CD14-positive monocyte (primary cell): ENCODE data around the gene MLXIP. TPM values are rescaled to one million over a fixed set of nuclear protein-coding genes. Genes with fewer than 3 reads are reported as not detected.
A peak's percentile ranks its signal among the peaks of the same experiment; 100 is the strongest.

Experiments used
- DNase-seq, 3 donors: peaks; one replicate each; pipeline ENCODE4 v3.0.0-alpha.2; 2011 to 2022
- H2AFZ ChIP-seq: 2 replicates; pipeline ENCODE4 v1.6.0; 2012; ENCODE audit warnings: mild to moderate bottlenecking, low read depth, low read length, inconsistent platforms; ENCODE audit not compliant: insufficient read depth, poor library complexity, severe bottlenecking
- H3K27ac ChIP-seq, 2 donors: 1 replicate in 1 of 2; 2 replicates in 1 of 2; pipeline ENCODE4 v1.5.1; 2012 to 2013; ENCODE audit warnings: low read length in 2 of 2, control low read depth in 1 of 2, inconsistent platforms in 1 of 2, low read depth in 1 of 2, mild to moderate bottlenecking in 1 of 2
- H3K27me3 ChIP-seq, 2 donors: one replicate each; pipeline versions ENCODE4 v1.6.0 to v1.6.1; 2011 to 2013; ENCODE audit warnings: low read length in 2 of 2; ENCODE audit not compliant: control insufficient read depth in 2 of 2, insufficient read depth in 2 of 2
- H3K36me3 ChIP-seq, 2 donors: replicated peaks in 1 of 2; 1 replicate in 1 of 2; 2 replicates in 1 of 2; pipeline versions ENCODE4 v1.5.1 to v1.6.1; 2012 to 2013; ENCODE audit warnings: low read length in 2 of 2, control low read depth in 1 of 2, inconsistent platforms in 1 of 2, mild to moderate bottlenecking in 1 of 2; ENCODE audit not compliant: insufficient read depth in 2 of 2, control insufficient read depth in 1 of 2
- H3K4me1 ChIP-seq, 2 donors: 1 replicate in 1 of 2; 2 replicates in 1 of 2; pipeline versions ENCODE4 v1.5.1 to v1.6.1; 2012 to 2013; ENCODE audit warnings: low read length in 2 of 2, control low read depth in 1 of 2, inconsistent platforms in 1 of 2, mild to moderate bottlenecking in 1 of 2, moderate library complexity in 1 of 2; ENCODE audit not compliant: insufficient read depth in 2 of 2, control insufficient read depth in 1 of 2
- H3K4me2 ChIP-seq: replicated peaks from 2 replicates; pipeline ENCODE3; 2012; ENCODE audit warnings: low read length, moderate library complexity, mild to moderate bottlenecking; ENCODE audit not compliant: poor library complexity, severe bottlenecking; ENCODE audit errors: extremely low read depth
- H3K4me3 ChIP-seq, 3 experiments: fragments of 200-600 bp in 1 of 3; sonication (generic) in 1 of 3; replicated peaks in 1 of 3; 1 replicate in 2 of 3; 2 replicates in 1 of 3; pipeline ENCODE4 v1.5.1; 2011 to 2013; ENCODE audit warnings: low read length in 3 of 3, mild to moderate bottlenecking in 3 of 3, control low read depth in 2 of 3, low read depth in 2 of 3, inconsistent platforms in 1 of 3, moderate library complexity in 1 of 3
- H3K79me2 ChIP-seq: 2 replicates; pipeline ENCODE4 v1.6.0; 2012; ENCODE audit warnings: mild to moderate bottlenecking, control low read depth, inconsistent platforms, low read length, moderate library complexity; ENCODE audit not compliant: insufficient read depth
- H3K9ac ChIP-seq: 2 replicates; pipeline ENCODE4 v1.6.0; 2017; ENCODE audit warnings: low read length, mild to moderate bottlenecking; ENCODE audit not compliant: insufficient read depth, poor library complexity, severe bottlenecking
- H3K9me3 ChIP-seq, 2 donors: replicated peaks in 1 of 2; 1 replicate in 1 of 2; 2 replicates in 1 of 2; pipeline versions ENCODE4 v1.5.1 to v1.6.1; 2012 to 2013; ENCODE audit warnings: low read length in 2 of 2, control low read depth in 1 of 2; ENCODE audit not compliant: control insufficient read depth in 1 of 2, insufficient read depth in 1 of 2
- H4K20me1 ChIP-seq: 2 replicates; pipeline ENCODE4 v1.6.0; 2012; ENCODE audit warnings: mild to moderate bottlenecking, low read length, control low read depth, moderate library complexity; ENCODE audit not compliant: insufficient read depth
- H3K27ac Mint-ChIP-seq, 7 donors: one replicate each; pipeline ENCODE4 v1.8.0; 2020; ENCODE audit warnings: mild to moderate bottlenecking in 7 of 7, mixed read lengths in 7 of 7, moderate library complexity in 6 of 7, inconsistent platforms in 2 of 7
- H3K27me3 Mint-ChIP-seq, 3 donors: one replicate each; pipeline ENCODE4 v1.8.0; 2021 to 2022; ENCODE audit warnings: low read depth in 3 of 3, mild to moderate bottlenecking in 3 of 3, mixed read lengths in 3 of 3, moderate library complexity in 3 of 3, inconsistent platforms in 1 of 3
- H3K36me3 Mint-ChIP-seq, 2 donors: one replicate each; pipeline ENCODE4 v1.8.0; 2020; ENCODE audit warnings: mixed read lengths in 2 of 2, inconsistent platforms in 1 of 2, mild to moderate bottlenecking in 1 of 2
- H3K4me1 Mint-ChIP-seq: one replicate; pipeline ENCODE4 v1.8.0; 2020; ENCODE audit warnings: mild to moderate bottlenecking, mixed read lengths
- H3K4me3 Mint-ChIP-seq, 2 donors: one replicate each; pipeline ENCODE4 v1.8.0; 2020; ENCODE audit warnings: mild to moderate bottlenecking in 2 of 2, mixed read lengths in 2 of 2, moderate library complexity in 1 of 2
- H3K9me3 Mint-ChIP-seq, 7 donors: one replicate each; pipeline ENCODE4 v1.8.0; 2020 to 2022; ENCODE audit warnings: mixed read lengths in 7 of 7, mild to moderate bottlenecking in 6 of 7, moderate library complexity in 6 of 7, inconsistent platforms in 2 of 7
- CTCF ChIP-seq: fragments of 200-600 bp; IDR thresholded peaks from one replicate; pipeline ENCODE4 v1.8.0; 2022; ENCODE audit warnings: antibody characterized with exemption, mild to moderate bottlenecking
- WGBS: methylation state at CpG from one replicate; pipeline ENCODE4 v1.1.5; 2013; ENCODE audit warnings: missing lambda C conversion rate; ENCODE audit not compliant: insufficient coverage; 5-methylcytosine and 5-hydroxymethylcytosine counted together
- intact Hi-C, 2 donors: fragments of 100-400 bp; cut with micrococcal nuclease; formaldehyde crosslinking; loops; one replicate each; pipeline versions ENCODE4 v1.15.0 to v1.15.1; 2023
- polyA plus RNA-seq, 3 donors: library from polyadenylated mRNA; depleted of rRNA in 1 of 3; unstranded in 2 of 3; stranded (reverse) in 1 of 3; fragments of 300-500 nt in 2 of 3; fragments of >200 nt in 1 of 3; fragmentation: Illumina TruSeq in 2 of 3; gene quantifications; 1 replicate in 2 of 3; 2 replicates in 1 of 3; pipeline ENCODE4 v1.2.3, GENCODE V29; 2012 to 2021

Gene MLXIP
- polyA plus RNA-seq, 3 donors = 4.5 to 44.8 (median 4.6) TPM

GRCh38 chr12:122030424-122031035, 48.0 kb upstream of the MLXIP start:
- no peaks in the 10 kb centered on the region for H4K20me1 ChIP-seq
- peaks cover 0 to 5% of the 10 kb centered on the region in 2 donors for H3K36me3 Mint-ChIP-seq
- no peaks in the 10 kb centered on the region for H3K9me3 Mint-ChIP-seq
- no peaks in the 10 kb centered on the region for H3K27me3 ChIP-seq
- H3K4me3 ChIP-seq = no peak overlapping the region
- H2AFZ ChIP-seq = no peak overlapping the region
- no peak overlapping the region for H3K4me2 ChIP-seq
- H3K79me2 ChIP-seq = peaks cover 8% of the 10 kb centered on the region
- intact Hi-C loops = no loop called here
- H3K27ac ChIP-seq = no peak overlapping the region
- 97% methylated on average over 5 of the region's 13 CpGs for WGBS
- no peak for DNase-seq
- H3K27me3 Mint-ChIP-seq = peaks cover 0 to 4% (median 0%) of the 10 kb centered on the region in 3 donors
- no peak overlapping the region for H3K9ac ChIP-seq
- H3K9me3 ChIP-seq = no peaks in the 10 kb centered on the region
- no peaks in the 10 kb centered on the region for H3K4me1 ChIP-seq
- TF ChIP-seq CTCF = no peak
- no peaks in the 10 kb centered on the region for H3K36me3 ChIP-seq
- no peak overlapping the region for H3K27ac Mint-ChIP-seq
- H3K4me1 Mint-ChIP-seq = peaks cover 2% of the 10 kb centered on the region
- no peak overlapping the region for H3K4me3 Mint-ChIP-seq

- no peak overlapping the region for H2AFZ ChIP-seq
- H3K4me1 ChIP-seq = no peaks in the 10 kb centered on the region
- H3K27me3 ChIP-seq = no peaks in the 10 kb centered on the region
- H3K4me2 ChIP-seq = no peak overlapping the region
- H3K9me3 Mint-ChIP-seq = no peaks in the 10 kb centered on the region
- no peaks in the 10 kb centered on the region for H3K9me3 ChIP-seq
- no peak overlapping the region for H3K27ac Mint-ChIP-seq
- no peaks in the 10 kb centered on the region for H3K36me3 ChIP-seq
- no peak overlapping the region for H3K9ac ChIP-seq
- WGBS = 77% methylated on average over 17 of the region's 21 CpGs
- H3K27ac ChIP-seq = no peak overlapping the region
- DNase-seq = peak in 2 of 3 donors; percentile 24 to 28
- H3K79me2 ChIP-seq = peaks cover 5% of the 10 kb centered on the region
- peaks cover 2 to 16% of the 10 kb centered on the region in 2 donors for H3K36me3 Mint-ChIP-seq
- no peak overlapping the region for H3K4me3 Mint-ChIP-seq
- peak; percentile 80 for TF ChIP-seq CTCF
- intact Hi-C loops = no loop called here
- H3K27me3 Mint-ChIP-seq = peaks cover 0 to 4% (median 1%) of the 10 kb centered on the region in 3 donors
- no peak overlapping the region for H3K4me3 ChIP-seq
- H4K20me1 ChIP-seq = no peaks in the 10 kb centered on the region
- peaks cover 2% of the 10 kb centered on the region for H3K4me1 Mint-ChIP-seq
These were observed 47.0 kb upstream of the MLXIP start for GRCh38 chr12:122031342-122032216.
